ENCODE measurements around the gene ITIH3.

The ITIH3 gene

DNA sequence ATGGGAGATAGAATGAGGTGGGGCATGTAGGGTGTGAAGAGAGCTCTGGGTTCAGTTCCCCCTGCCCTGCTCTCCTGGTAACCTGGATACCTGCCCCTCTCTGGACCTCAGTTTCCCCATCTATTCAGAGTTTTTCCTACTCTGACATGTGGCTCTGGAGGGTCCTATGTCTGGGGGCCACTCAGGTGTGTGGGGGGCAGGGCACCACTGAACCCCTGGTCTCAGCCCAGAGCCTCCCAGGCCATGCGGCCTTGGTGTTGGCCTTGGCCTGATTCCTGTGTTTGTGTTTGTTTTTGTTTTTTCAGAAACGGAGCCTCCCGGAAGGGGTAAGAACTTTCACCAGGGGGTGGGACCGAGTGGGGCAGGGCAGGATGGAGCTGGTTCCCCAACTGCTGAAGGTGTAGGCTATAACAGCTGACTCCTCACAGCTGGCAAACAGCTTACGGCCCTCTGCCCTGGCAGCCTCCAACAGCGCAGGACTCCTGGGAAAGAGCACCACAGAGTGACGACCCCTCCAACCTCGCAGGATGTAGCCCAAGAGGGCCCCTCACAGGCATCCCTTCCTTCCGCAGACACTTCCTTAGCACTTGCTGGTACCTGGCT, 803 bp downstream of the ITIH3 start:
- DNase-seq (ENCODE audit: low read depth) = no peak

DNA sequence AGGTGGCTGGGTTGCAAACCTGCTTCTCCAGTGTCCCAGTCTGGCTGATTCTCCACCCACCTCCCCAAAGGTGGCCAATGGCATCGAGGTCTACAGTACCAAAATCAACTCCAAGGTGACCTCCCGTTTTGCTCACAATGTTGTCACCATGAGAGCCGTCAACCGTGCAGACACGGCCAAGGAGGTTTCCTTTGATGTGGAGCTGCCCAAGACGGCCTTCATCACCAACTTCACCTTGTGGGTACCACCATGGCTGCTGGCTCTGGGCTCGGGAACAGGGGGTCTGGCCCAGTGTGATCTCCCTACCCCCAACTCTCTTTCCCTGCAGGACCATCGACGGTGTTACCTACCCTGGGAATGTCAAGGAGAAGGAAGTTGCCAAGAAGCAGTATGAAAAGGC, 1.8 kb downstream of the ITIH3 start:
- no peak for DNase-seq (ENCODE audit: low read depth)

DNA sequence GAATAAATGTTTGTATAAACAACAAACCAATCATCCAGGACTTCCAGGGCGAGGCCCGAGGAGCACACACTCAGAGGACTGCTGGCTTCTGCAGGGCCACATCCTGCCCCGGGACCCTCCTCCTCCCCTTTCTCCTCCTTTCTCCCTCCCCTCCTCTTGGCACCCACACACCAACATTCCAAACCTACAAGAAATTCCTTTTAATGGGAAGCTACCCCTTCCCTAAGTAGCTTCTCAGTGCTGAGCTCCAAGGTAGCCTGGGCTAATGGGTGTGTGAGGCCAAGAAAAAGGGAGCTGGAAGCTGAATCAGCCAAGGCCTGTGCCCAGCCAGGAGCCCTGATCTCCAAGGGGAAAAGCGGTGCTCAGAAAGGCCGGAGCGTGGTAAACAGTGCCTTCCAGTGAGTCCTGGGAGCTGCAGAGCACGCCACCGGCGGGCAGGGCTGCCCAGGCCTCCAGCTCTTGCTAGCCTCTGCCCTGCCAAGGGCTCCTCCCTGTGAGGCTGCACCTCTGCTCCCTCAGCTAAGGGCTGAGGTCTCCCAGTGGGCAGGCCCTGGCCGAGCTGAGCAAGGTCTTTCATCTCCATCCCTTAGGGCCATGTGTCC, 3.9 kb downstream of the ITIH3 start:
- DNase-seq (ENCODE audit: low read depth) = no peak

DNA sequence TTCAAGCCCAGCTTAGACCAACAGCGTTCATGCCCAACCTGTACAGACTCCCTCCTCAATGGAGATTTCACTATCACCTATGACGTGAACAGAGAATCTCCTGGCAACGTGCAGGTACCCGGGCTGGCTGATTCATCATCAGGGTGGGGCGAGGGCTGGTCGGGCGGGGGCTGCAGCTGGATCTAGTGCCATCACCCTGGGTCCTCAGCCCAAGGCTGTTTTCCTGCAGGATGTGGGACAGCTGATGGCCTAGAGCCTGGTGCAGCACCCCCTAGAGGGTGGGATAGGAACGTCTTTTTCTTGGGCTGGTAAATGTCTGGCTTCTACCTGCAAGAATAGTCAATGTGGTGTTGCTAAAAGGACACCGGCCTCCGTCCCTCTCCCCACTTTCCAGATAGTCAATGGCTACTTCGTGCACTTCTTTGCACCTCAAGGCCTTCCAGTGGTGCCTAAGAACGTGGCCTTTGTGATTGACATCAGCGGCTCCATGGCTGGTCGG, 4.4 kb downstream of the ITIH3 start:
- no peak for DNase-seq (ENCODE audit: low read depth)

DNA sequence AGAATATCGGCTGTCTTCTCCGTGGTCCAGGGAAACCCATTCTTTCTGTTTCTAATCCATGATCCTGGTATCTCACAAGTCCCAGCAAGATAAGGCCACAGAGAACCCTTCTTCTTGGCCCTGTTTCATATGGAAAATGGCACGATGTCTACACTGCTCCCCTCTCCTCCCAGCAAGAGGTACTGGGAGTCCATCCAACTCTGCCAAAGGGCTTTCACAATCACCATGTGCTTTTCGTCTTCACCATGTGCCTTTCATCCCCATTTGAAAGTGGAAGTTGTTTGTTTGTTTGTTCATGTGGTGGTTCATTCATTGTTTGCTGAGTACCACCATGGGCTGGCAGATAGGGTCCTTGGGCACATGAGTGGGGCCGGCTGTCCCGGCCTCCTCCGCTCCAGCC, 5.5 kb downstream of the ITIH3 start:
- no peak for DNase-seq (ENCODE audit: low read depth)

DNA sequence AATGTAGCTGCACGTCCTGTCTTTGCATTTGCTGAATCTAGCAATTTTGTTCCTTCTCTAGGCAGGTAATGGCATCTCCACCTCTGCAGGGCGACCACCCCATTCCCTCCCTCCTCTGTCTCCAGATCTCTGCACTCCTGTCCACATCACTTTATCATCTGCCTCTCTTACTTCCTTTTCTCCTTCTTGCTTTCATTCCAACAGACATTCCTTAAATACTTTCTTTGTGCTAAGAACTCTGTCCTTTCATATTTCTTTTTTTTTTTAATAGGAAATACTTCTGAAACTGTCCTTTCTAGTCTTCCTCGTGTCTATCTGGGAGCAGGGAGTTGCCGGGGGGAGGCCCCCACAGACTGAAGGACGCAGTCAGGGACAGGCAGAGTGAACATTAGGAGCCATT, 7.2 kb downstream of the ITIH3 start:
- DNase-seq (ENCODE audit: low read depth) = no peak

DNA sequence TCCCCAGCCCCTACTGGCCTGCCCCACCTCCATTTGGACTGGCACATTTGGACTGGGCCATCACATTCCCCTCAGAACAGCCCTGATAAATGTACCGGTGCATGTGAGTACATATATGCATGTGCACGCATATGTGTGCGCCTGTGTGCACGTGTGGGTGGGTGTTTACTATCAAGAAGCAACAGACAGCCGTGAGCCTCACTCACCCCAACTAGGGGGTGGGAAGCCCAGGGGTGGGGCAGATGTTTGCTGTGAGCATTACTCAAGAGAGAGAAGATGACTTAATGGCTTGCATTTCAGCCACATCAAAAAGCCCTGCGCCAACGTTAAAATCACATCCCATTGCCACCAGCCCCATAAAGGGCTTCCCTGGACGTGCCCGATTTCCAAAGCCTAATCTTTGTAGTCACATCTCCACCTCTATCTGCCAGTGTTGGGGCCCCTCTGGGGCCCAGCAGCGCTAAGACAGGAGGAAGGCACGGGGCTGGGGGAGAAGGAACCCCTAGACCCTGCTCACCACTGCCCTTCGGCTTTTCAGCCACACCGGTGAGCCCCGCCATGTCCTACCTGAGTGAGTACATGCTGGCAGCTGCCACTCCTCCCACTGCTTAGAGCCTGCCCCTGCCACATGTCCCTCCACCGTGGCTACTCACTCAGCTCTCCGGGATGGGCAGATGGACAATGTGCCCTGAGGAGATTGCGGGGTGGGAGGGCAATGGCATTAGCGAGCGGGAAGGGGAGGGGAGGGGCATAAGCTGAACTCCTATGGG, 10.9 kb downstream of the ITIH3 start:
- DNase-seq (ENCODE audit: low read depth) = no peak

DNA sequence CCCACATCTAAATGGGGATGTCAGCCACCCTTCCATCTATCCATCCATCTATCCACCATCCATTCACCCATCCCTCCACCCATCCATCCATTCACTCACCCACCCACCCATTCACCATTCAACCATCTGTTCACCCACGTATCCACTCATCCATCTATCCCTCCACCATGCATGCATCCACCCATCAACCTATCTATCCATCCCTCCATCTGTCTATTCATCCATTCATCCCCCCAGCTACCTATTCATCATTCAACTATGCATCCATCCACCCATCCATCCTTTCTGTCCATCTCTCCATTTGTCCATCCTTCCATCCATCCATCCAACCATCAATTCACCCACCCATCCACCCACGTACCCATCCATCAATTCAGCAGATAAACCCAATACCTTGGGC, 14.6 kb downstream of the ITIH3 start:
- DNase-seq (ENCODE audit: low read depth) = no peak

DNA sequence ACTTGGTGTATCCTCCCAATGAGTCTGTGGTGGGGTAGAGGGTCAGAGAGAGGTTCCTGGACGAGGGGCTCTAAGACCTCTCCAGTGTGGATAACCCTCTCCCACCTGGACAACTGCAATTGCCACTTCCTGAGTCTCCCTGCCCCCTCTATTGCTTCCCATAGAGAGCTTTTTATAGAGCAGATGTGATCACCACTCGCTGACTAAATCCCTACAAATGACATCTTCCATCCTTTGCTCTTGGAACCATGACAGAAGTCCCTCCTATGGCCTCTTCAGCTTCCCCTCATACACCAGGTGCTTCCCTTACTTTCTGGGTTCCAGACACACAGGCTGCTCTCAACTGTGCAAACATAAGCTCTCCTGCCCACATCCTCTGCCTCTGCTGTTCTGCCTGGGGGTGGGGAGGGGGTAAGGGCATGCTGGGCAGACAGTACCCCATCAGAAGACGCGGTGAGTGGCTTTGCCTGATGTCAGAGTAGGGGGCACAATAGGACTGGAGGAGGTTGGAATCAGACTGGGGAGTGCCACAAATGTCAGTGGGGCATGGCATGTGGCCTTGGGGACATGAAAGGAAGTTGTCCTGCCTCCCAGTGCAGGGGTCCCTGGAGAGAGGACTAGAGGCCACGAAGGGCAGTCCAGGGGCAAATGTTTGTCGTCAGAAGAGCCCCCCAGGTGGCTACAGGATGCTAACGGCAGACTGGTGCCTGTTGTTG, 15.2 kb downstream of the ITIH3 start:
- no peak for DNase-seq (ENCODE audit: low read depth)

DNA sequence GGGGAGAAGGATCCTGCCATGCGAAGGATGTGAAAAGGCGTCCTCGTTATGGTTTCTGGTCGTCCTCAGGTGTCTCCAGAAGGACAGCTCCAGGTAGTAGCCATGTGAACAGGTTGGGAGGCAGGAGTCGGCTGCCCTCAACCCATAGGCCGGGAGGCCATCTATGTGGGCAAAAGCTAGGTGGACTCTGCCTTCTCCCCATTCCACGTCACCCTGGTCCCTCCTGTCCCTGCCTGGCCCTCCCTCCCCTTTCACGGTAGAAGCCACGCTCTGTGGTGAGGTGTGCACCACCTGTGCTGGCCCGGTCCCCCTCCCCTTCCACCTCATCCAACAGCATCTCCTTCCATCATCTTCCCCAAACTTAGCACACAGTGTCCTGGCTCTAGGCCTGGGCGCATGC, 16.3 kb downstream of the ITIH3 start:
- DNase-seq (ENCODE audit: low read depth) = no peak

DNA sequence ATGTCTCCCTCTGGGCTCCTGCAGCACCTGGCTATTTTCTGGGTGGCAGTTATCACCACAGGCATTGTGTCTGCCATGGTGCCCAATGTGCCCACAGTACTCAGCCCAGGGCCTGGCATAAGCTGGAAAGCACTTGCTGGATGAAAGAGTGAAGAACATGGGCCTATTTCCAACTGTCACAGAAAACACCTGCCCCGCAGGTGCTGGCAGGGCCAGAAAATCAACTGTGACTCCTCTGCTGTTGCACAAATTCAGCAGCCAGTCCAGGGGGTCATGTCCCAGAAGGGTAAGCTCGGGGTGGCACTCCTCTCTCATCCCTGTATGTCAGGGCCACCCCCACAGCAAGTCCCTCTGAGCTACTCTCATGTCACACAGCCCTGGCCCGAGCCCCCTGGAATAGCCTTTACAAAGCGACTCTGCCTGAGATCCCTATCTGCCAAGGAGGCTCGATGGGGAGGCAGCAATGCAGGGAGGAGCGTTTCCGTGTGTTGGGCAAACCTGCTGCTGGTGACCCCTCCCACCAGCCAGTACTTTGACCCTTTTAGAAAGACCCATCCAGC, 16.9 kb downstream of the ITIH3 start:
- no peak for DNase-seq (ENCODE audit: low read depth)

DNA sequence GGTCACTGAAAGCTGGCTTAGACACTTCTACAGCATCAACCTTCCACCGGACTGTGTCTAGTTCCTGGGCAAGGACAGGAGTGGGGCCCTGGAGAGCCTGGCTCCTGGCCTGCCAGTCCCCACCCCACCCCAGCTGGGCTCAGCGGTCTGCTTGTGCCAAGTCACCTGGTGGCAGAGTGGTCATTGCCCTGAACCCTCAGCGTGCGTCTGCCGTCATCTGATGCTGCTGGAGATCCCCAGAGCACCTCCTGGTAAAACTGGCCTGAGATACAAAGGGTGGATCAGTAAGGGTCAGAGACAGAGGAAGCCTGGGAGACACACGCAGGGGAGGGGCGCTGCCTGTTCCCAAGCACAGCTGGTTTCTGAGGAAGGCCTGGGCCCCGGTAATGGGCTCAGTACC, 19.2 kb downstream of the ITIH3 start:
- no peak for DNase-seq (ENCODE audit: low read depth)

DNA sequence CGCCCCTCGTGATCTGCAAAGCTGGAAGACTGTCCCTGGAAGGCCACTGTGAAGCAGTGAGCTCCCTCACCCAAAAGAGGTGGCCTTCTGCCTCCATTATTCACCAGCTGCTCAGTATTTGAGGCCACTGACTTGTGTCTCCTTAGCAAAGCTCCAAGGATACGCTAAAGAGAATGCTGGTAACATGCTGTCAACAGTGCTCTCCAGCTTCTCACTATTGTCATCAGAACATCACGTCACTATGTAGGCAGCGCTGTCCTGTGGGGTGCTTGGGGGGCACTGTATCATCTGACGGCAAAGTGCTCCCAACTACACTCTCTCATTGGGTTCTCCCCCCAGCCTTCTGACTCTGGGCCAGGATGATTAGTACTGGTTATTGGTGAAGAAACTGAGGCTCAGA, 21.6 kb downstream of the ITIH3 start:
- no peak for DNase-seq (ENCODE audit: low read depth)

DNA sequence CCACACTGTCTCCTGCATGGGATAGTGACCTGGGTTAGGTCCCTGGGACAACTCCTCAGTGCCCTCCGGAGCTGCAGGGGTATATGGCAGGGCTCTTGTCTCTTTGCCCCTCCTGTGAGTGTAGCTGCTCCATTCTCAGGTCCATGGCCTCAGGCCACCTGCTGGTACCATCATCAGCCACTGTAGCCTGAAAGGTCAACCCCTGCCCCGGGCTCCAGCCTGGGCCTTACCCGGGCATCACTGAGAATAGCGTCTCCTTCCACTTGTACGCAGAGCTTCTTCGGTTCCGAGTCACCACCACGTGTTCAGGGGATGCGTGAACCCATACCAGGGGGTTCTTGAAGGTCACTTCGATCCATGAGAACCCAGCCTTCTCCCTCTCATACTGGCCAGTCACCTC, 22.1 kb downstream of the ITIH3 start:
- no peak for DNase-seq (ENCODE audit: low read depth)

DNA sequence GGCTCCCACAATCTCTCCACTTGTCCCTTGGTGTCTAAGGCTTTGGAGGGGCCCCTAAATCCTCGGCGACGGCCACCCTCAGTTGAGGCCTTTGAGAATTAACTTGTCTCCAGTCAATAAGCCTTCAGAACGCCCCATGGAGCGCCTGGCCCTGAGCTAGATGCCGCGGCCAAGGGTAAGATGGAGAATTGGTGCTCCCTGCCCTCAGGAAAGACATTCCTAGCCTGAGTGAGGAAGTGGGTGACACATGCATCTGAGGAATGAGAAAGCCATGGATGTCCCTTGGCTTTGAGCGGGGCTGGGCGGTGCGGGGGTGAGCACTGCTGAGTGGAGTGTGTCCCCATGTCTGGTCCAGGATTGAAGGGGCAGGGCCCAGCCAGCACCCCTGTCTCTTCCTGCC, 22.6 kb downstream of the ITIH3 start:
- no peak for DNase-seq (ENCODE audit: low read depth)

DNA sequence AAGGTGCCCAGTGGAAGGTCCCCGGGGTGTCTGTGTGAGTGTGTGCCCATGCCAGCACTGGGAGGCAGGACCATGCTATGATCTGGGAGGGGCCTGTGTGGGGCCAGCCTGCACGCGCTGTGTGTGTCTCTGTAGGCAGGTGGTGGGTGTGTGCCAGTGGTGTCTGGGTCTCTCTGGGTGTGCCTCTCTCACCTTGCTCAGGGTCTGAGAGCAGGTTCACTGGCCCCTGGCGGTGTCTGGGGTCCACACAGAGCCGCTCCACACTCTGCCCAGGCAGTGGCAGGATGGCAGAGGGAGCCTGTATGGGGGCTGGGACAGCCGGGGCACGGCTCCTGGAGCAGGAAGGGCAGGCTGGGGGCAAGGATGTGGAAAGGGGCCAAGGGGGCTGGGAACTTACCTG, 23.3 kb downstream of the ITIH3 start:
- DNase-seq (ENCODE audit: low read depth) = no peak

DNA sequence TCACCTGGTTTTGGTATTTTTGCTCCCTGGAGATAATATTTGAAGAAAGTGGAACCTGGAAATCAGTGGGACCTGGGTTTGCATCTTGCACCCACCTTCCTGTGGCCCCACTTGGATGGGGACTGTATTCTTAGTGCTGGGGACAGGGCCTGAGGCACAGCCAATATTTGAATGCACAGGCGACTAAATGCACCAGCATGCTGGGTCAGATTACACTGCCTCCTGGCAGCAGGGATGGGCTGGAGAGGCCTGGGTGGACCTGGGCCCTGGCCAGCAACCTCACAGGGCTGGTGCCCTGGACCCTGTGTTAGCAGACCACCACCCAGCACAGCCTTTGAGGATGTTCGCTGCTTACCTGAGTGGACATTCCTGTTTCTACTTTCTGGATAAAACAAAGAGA, 25.3 kb downstream of the ITIH3 start:
- DNase-seq (ENCODE audit: low read depth) = no peak

DNA sequence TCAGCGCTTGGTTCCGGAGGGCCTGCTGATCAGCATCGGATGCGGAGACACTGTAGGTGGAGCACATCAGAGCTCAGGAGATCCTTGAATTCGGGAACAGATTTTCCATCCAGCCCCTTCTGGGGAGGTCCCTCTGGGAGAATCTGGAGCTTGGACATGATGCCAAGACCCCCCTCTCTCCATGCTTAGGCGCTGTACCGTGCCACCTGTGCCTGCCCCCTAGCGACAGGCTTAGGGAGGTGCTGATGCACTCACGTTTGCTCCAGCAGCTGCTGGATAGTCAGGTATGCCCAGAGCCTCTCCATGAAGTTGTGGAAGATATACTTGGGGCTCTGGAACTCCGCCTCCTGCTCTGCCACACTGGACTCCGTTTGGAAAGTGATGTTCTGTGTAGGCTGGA, 26.1 kb downstream of the ITIH3 start:
- DNase-seq (ENCODE audit: low read depth) = no peak

DNA sequence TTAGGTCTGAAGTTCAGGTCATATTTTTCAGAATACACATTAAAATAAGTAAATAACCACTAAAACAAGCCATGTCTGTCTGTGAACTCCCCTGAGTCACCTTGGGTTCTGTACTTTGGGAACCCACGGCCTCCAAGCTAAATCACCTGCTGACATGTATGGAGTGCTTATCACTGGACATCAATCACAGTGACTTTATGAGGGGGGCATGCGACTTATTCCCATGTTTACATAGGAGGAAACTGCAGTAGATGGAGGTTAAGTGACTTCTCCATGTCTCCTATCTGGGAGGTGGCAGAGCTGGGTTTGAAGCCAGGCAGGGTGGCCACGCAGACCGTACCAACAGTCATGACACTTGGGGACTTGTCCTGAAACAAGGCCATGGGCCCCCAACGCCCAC, 27.8 kb downstream of the ITIH3 start:
- no peak for DNase-seq (ENCODE audit: low read depth)

DNA sequence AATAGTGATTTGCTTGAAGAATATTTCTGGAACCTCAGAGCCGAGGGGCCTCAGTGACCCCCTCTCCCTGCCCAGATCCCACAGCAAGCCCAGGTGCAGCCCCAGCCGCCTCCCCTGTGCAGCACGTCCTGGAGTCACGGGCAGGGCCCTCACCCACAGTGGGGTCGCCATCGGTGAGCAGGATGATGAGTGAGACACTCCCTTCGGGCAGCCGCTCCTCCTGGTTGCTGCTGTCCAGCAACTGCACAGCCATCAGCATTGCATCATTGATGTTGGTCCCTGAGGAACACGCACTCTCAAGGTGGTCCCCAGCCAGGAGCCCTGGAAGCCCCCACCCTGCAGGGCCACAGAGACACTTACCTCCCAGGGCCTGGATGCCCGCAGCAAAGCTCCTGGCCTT, 29.4 kb downstream of the ITIH3 start:
- no peak for DNase-seq (ENCODE audit: low read depth)

DNA sequence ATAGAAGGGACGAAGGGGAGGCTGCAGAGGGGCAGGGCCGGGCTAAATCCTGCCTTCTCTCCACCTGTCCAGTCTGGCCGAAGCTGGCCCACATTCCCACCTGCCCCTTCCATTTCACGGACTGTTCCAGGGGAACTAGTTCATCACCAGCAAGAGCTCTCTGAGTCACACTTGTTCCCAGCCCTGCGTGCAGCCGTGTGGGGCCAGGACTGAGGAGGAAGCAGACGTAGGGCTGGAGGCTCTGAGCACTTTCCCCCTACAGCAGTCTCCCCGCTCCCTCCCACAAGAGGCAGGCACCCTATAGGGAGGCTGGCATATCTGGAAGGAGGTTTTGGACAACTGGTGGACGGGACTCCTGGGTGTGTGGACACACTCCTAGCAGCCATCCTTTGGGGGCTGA, 32.8 kb downstream of the ITIH3 start:
- no peak for DNase-seq (ENCODE audit: low read depth)

DNA sequence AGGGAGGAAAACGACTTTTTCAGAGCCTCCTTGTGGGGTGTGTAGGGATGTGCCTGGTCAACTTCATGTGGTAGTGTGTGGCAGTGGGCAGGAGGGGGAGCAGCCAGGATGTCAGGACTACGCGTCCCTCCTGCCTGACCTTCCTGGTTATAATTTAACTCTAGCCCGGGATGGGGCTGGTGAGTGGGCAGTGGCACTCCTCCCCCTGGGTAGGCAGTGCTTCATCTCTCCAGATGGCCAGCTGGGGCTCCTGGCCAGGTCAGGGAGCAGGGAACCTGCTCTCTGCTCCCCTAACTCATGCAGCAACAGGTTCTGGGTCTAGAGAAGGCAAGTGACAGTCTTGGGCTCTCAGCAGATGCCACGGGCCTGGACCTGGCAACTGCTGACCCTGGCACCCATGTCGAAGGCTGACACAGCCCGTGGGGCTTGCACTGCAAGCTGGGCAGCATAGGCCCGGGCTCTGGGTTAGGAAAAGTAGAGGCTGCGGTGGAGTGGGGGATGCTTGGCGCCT, 33.3 kb downstream of the ITIH3 start:
- no peak for DNase-seq (ENCODE audit: low read depth)

Data from stimulated activated CD8-positive, alpha-beta memory T cell treated with anti-CD3 and anti-CD28 coated beads, Interleukin-4, amount 100 ng/mL, for 24 hours (primary cell).